ENCODE measurements around the gene EXOSC7. TPM values are rescaled to one million over a fixed set of nuclear protein-coding genes. Genes with fewer than 3 reads are reported as not detected.

The EXOSC7 gene
- 26.6 and 62.6 TPM in 2 replicates for total RNA-seq

GRCh38 chr3:44976002-44976815, at the start of gene EXOSC7, which contains the start of gene ZDHHC3:
EXOSC7 (plus strand) TSS chr3:44976244; CDS start chr3:44976278, 34 bp downstream.
ZDHHC3 (minus strand) TSS chr3:44976174; CDS start chr3:44959436, 16,738 bp downstream.

GRCh38 chr3:45026038-45026437, 50.0 kb downstream of the EXOSC7 start, which contains the start of gene CLEC3B:
CLEC3B (plus strand) TSS chr3:45026303; CDS start chr3:45026363, 60 bp downstream.

Other genes starting within 250 kb of the EXOSC7 start
- 4.4 and 5.3 TPM in 2 replicates for gene ZNF501, start 246.6 kb upstream of the EXOSC7 start, total RNA-seq
- 10.8 and 18.6 TPM in 2 replicates for gene KIAA1143, start 214.6 kb upstream of the EXOSC7 start, total RNA-seq
- 7.9 and 11.8 TPM in 2 replicates for gene KIF15, start 214.4 kb upstream of the EXOSC7 start, total RNA-seq
- 9.4 and 10.4 TPM in 2 replicates for gene TMEM42, start 114.3 kb upstream of the EXOSC7 start, total RNA-seq
- 0.06 TPM in 1 of 2 replicates, not detected in the other for gene TGM4, start 101.6 kb upstream of the EXOSC7 start, total RNA-seq
- gene ZDHHC3, start 70 bp upstream of the EXOSC7 start, total RNA-seq = 41.4 and 89.8 TPM in 2 replicates
- 0.49 and 0.57 TPM in 2 replicates for gene CLEC3B, start 50.1 kb downstream of the EXOSC7 start, total RNA-seq
- gene CDCP1, start 170.1 kb downstream of the EXOSC7 start, total RNA-seq = 0.16 and 0.38 TPM in 2 replicates

Measured in bladder microvascular endothelial cell (primary cell).